Fibroblast of lung (primary cell): ENCODE data around the gene BBX. TPM values are rescaled to one million over a fixed set of nuclear protein-coding genes. Genes with fewer than 3 reads are reported as not detected.

Experiments used
- DNase-seq, 2 donors: peaks; one replicate each; pipeline versions ENCODE4 v3.0.0 to v3.0.0-alpha.2; 2010; ENCODE audit warnings: low read depth in 2 of 2
- H2AFZ ChIP-seq: 2 replicates; pipeline ENCODE4 v1.5.1; 2012; ENCODE audit warnings: low read length, control low read depth, inconsistent platforms
- H3K27ac ChIP-seq: 2 replicates; pipeline ENCODE4 v1.5.1; 2011; ENCODE audit warnings: low read length, control low read depth; ENCODE audit not compliant: insufficient read depth
- H3K27me3 ChIP-seq: 2 replicates; pipeline ENCODE4 v1.5.1; 2011; ENCODE audit warnings: mild to moderate bottlenecking, low read length; ENCODE audit not compliant: control insufficient read depth, insufficient read depth
- H3K36me3 ChIP-seq: 2 replicates; pipeline ENCODE4 v1.5.1; 2011; ENCODE audit warnings: low read length; ENCODE audit not compliant: control insufficient read depth, insufficient read depth
- H3K4me1 ChIP-seq: 2 replicates; pipeline ENCODE4 v1.5.1; 2011; ENCODE audit warnings: low read length; ENCODE audit not compliant: control insufficient read depth, insufficient read depth; ENCODE audit errors: extremely low read depth
- H3K4me2 ChIP-seq: 2 replicates; pipeline ENCODE4 v1.5.1; 2011; ENCODE audit warnings: low read length, control low read depth; ENCODE audit not compliant: insufficient read depth; ENCODE audit errors: extremely low read depth
- H3K4me3 ChIP-seq, 4 experiments: fragments of 200-600 bp in 1 of 4; sonication (generic) in 1 of 4; replicated peaks in 1 of 4; 2 replicates each; pipeline ENCODE4 v1.5.1; 2011 to 2016; ENCODE audit warnings: low read length in 4 of 4, low read depth in 3 of 4, mild to moderate bottlenecking in 3 of 4, control low read depth in 2 of 4, inconsistent platforms in 1 of 4, mixed read lengths in 1 of 4; ENCODE audit not compliant: insufficient read depth in 1 of 4; ENCODE audit errors: control extremely low read depth in 1 of 4
- H3K79me2 ChIP-seq: 2 replicates; pipeline ENCODE4 v1.5.1; 2012; ENCODE audit warnings: mild to moderate bottlenecking, low read length, inconsistent platforms; ENCODE audit not compliant: control insufficient read depth, insufficient read depth
- H3K9ac ChIP-seq: 2 replicates; pipeline ENCODE4 v1.5.1; 2011; ENCODE audit warnings: mild to moderate bottlenecking, low read length, control low read depth; ENCODE audit not compliant: insufficient read depth
- H3K9me3 ChIP-seq: 2 replicates; pipeline ENCODE4 v1.5.1; 2012; ENCODE audit warnings: low read depth, low read length; ENCODE audit not compliant: control insufficient read depth, insufficient read depth
- H4K20me1 ChIP-seq: 2 replicates; pipeline ENCODE4 v1.5.1; 2011; ENCODE audit warnings: low read length; ENCODE audit not compliant: control insufficient read depth, insufficient read depth; ENCODE audit errors: extremely low read depth
- CTCF ChIP-seq, 2 donors: IDR thresholded peaks in 1 of 2; conservative IDR thresholded peaks in 1 of 2; 1 replicate in 1 of 2; 2 replicates in 1 of 2; pipeline ENCODE4 v1.5.1; 2011 to 2012; ENCODE audit warnings: low read length in 2 of 2, control low read depth in 1 of 2, inconsistent platforms in 1 of 2, low read depth in 1 of 2, mild to moderate bottlenecking in 1 of 2
- EZH2 ChIP-seq: IDR thresholded peaks from 2 replicates; pipeline ENCODE4 v1.5.1; 2012; ENCODE audit warnings: low read length, control low read depth, mild to moderate bottlenecking; ENCODE audit errors: missing control alignments
- polyA plus RNA-seq, 2 donors: library from polyadenylated mRNA; depleted of rRNA in 1 of 2; stranded (reverse) in 1 of 2; unstranded in 1 of 2; fragments of >200 nt; gene quantifications; 2 replicates each; pipeline ENCODE4 v1.2.1, GENCODE V29; 2011 to 2012; ENCODE audit warnings: missing spikeins in 1 of 2
- total RNA-seq: library from RNA; depleted of rRNA; stranded (reverse); fragments of >200 nt; gene quantifications from 2 replicates; pipeline ENCODE4 v1.2.1, GENCODE V29; 2014

The BBX gene
- total and polyA plus RNA-seq, 2 donors (not counting 1 experiment from before 2014, with no cell fraction given) = 50.0 to 71.2 TPM

- Histone ChIP-seq H3K79me2 (no peaks in the 10 kb centered on the region), H4K20me1 (no peaks in the 10 kb centered on the region), H3K4me2 (peak overlapping the region; percentile 32), H2AFZ (no peak overlapping the region), H3K36me3 (no peaks in the 10 kb centered on the region), H3K27me3 (no peaks in the 10 kb centered on the region), H3K4me3 (no peak overlapping the region), H3K4me1 (no peaks in the 10 kb centered on the region), H3K9me3 (no peaks in the 10 kb centered on the region), H3K27ac (no peak overlapping the region), H3K9ac (no peak overlapping the region)
- DNase-seq = no peak
- TF ChIP-seq CTCF (conservative IDR thresholded peaks at IDR 0.05 in 1 of 2, IDR thresholded peaks at IDR 0.05 in 1 of 2; ENCODE audit: low read depth in 1 of 2, low read length in 2 of 2) (no peak), EZH2 (no peak)
Observed at GRCh38 chr3:107644631-107645030, 121.9 kb downstream of the BBX start.

- Histone ChIP-seq H3K27me3 (no peaks in the 10 kb centered on the region), H3K27ac (no peak overlapping the region), H4K20me1 (no peaks in the 10 kb centered on the region), H3K79me2 (no peaks in the 10 kb centered on the region), H3K9ac (no peak overlapping the region), H3K4me1 (no peaks in the 10 kb centered on the region), H3K4me3 (no peak overlapping the region), H3K4me2 (no peak overlapping the region), H2AFZ (no peak overlapping the region), H3K9me3 (no peaks in the 10 kb centered on the region), H3K36me3 (no peaks in the 10 kb centered on the region)
- no peak for TF ChIP-seq CTCF (conservative IDR thresholded peaks at IDR 0.05 in 1 of 2, IDR thresholded peaks at IDR 0.05 in 1 of 2; ENCODE audit: low read depth in 1 of 2, low read length in 2 of 2)
- no peak for TF ChIP-seq EZH2
- DNase-seq = no peak
Observed at GRCh38 chr3:107650788-107651187, 128.0 kb downstream of the BBX start.

- Histone ChIP-seq H3K4me3 (no peak overlapping the region), H3K4me2 (no peak overlapping the region), H3K27me3 (no peaks in the 10 kb centered on the region), H3K36me3 (no peaks in the 10 kb centered on the region), H4K20me1 (no peaks in the 10 kb centered on the region), H2AFZ (no peak overlapping the region), H3K27ac (no peak overlapping the region), H3K79me2 (no peaks in the 10 kb centered on the region), H3K9ac (no peak overlapping the region), H3K4me1 (no peaks in the 10 kb centered on the region), H3K9me3 (no peaks in the 10 kb centered on the region)
- no peak for DNase-seq
- no peak for TF ChIP-seq EZH2
- TF ChIP-seq CTCF (conservative IDR thresholded peaks at IDR 0.05 in 1 of 2, IDR thresholded peaks at IDR 0.05 in 1 of 2; ENCODE audit: low read depth in 1 of 2, low read length in 2 of 2) = no peak
Observed at GRCh38 chr3:107651782-107652181, 129.0 kb downstream of the BBX start.
